Stomach (tissue), 4 donors: ENCODE results near the gene C1R.

Source experiments
- CTCF ChIP-seq, 7 experiments: fragments of 450-650 bp in 4 of 7; fragments of 200-600 bp in 3 of 7; sonication (generic) in 3 of 7; IDR thresholded peaks; one replicate each; pipeline ENCODE4 v1.5.1; 2016 to 2019; ENCODE audit warnings: antibody characterized with exemption in 7 of 7, control low read depth in 2 of 7, mild to moderate bottlenecking in 1 of 7
- POLR2A ChIP-seq, 4 donors: fragments of 450-650 bp; IDR thresholded peaks; one replicate each; pipeline ENCODE4 v1.6.1; 2016; ENCODE audit warnings: antibody characterized with exemption in 4 of 4, control low read depth in 2 of 4, mild to moderate bottlenecking in 1 of 4, moderate library complexity in 1 of 4
- POLR2AphosphoS5 ChIP-seq, 3 donors: sonication (generic); formaldehyde crosslinking; IDR thresholded peaks; one replicate each; pipeline ENCODE4 v1.6.1; 2016; ENCODE audit warnings: antibody characterized with exemption in 3 of 3

- TF ChIP-seq POLR2A (IDR thresholded peaks at IDR 0.05) = no peak
- TF ChIP-seq CTCF (IDR thresholded peaks at IDR 0.05) = no peak
- no peak for TF ChIP-seq POLR2AphosphoS5 (IDR thresholded peaks at IDR 0.05)
Measured at GRCh38 chr12:7136676-7137075, 44.4 kb upstream of the C1R start.
